Keratinocyte (primary cell): ENCODE data around the gene NUBP2. TPM values are rescaled to one million over a fixed set of nuclear protein-coding genes. Genes with fewer than 3 reads are reported as not detected.

ENCODE experiments used
- DNase-seq: peaks from one replicate; pipeline ENCODE4 v3.0.0-alpha.2; 2011; ENCODE audit warnings: low read depth, missing footprints, low spot score
- FAIRE-seq: peaks from 2 replicates; lab custom pipeline; 2011; peaks lifted over from hg19 to GRCh38; lab: Jason Lieb, UNC
- H2AFZ ChIP-seq: 2 replicates; pipeline ENCODE4 v1.6.0; 2012; ENCODE audit warnings: low read length, control low read depth, inconsistent platforms; ENCODE audit not compliant: control insufficient read depth
- H3K27ac ChIP-seq: 2 replicates; pipeline ENCODE4 v1.5.1; 2011; ENCODE audit warnings: low read length; ENCODE audit not compliant: control insufficient read depth, insufficient read depth
- H3K27me3 ChIP-seq: 3 replicates; pipeline ENCODE4 v1.6.0; 2011; ENCODE audit warnings: low read length; ENCODE audit not compliant: control insufficient read depth, insufficient read depth; ENCODE audit errors: extremely low read depth
- H3K36me3 ChIP-seq, 2 experiments: 2 replicates in 1 of 2; 3 replicates in 1 of 2; pipeline ENCODE4 v1.5.1; 2011; ENCODE audit warnings: low read length in 2 of 2, mild to moderate bottlenecking in 1 of 2; ENCODE audit not compliant: control insufficient read depth in 2 of 2, insufficient read depth in 2 of 2; ENCODE audit errors: extremely low read depth in 1 of 2
- H3K4me1 ChIP-seq: 3 replicates; pipeline ENCODE4 v1.5.1; 2011; ENCODE audit warnings: low read length; ENCODE audit not compliant: control insufficient read depth, insufficient read depth; ENCODE audit errors: extremely low read depth
- H3K4me2 ChIP-seq: 3 replicates; pipeline ENCODE4 v1.6.0; 2011; ENCODE audit warnings: low read depth, low read length; ENCODE audit not compliant: control insufficient read depth, insufficient read depth; ENCODE audit errors: extremely low read depth
- H3K4me3 ChIP-seq, 3 experiments: fragments of 200-600 bp in 1 of 3; sonication (generic) in 1 of 3; 2 replicates in 2 of 3; 3 replicates in 1 of 3; pipeline ENCODE4 v1.5.1; 2011 to 2016; ENCODE audit warnings: low read length in 3 of 3, mild to moderate bottlenecking in 3 of 3, control low read depth in 2 of 3, inconsistent platforms in 1 of 3, low read depth in 1 of 3, mixed read lengths in 1 of 3, mixed run types in 1 of 3, moderate library complexity in 1 of 3; ENCODE audit not compliant: control insufficient read depth in 2 of 3, insufficient read depth in 2 of 3; ENCODE audit errors: extremely low read depth in 1 of 3
- H3K79me2 ChIP-seq: 2 replicates; pipeline ENCODE4 v1.6.0; 2012; ENCODE audit warnings: low read length; ENCODE audit not compliant: control insufficient read depth, insufficient read depth
- H3K9ac ChIP-seq: 3 replicates; pipeline ENCODE4 v1.6.0; 2011; ENCODE audit warnings: low read length; ENCODE audit not compliant: control insufficient read depth, insufficient read depth; ENCODE audit errors: extremely low read depth
- H3K9me1 ChIP-seq: 3 replicates; pipeline ENCODE4 v1.6.0; 2011; ENCODE audit warnings: low read length; ENCODE audit not compliant: control insufficient read depth, insufficient read depth; ENCODE audit errors: extremely low read depth
- H3K9me3 ChIP-seq: 2 replicates; pipeline ENCODE4 v1.5.1; 2012; ENCODE audit warnings: low read depth, low read length; ENCODE audit not compliant: control insufficient read depth
- H4K20me1 ChIP-seq: 3 replicates; pipeline ENCODE4 v1.6.0; 2011; ENCODE audit warnings: low read length; ENCODE audit not compliant: control insufficient read depth, insufficient read depth; ENCODE audit errors: extremely low read depth
- CTCF ChIP-seq, 3 experiments: IDR thresholded peaks in 1 of 3; conservative IDR thresholded peaks in 1 of 3; optimal IDR thresholded peaks in 1 of 3; 2 replicates in 2 of 3; 3 replicates in 1 of 3; pipeline versions ENCODE3 to v1.5.1; 2011; ENCODE audit warnings: low read length in 3 of 3, mild to moderate bottlenecking in 3 of 3, moderate library complexity in 2 of 3, control low read depth in 1 of 3, inconsistent platforms in 1 of 3; ENCODE audit not compliant: insufficient read depth in 2 of 3; ENCODE audit errors: extremely low read depth in 1 of 3
- EZH2 ChIP-seq: IDR thresholded peaks from one replicate; pipeline ENCODE4 v1.6.1; 2012; ENCODE audit warnings: inconsistent platforms, mild to moderate bottlenecking, low read length, moderate library complexity
- dilution Hi-C: fragments of 300-500 bp; cut with MboI; formaldehyde crosslinking; loops from one replicate; pipeline ENCODE4 v1.7.0; 2020; ENCODE audit warnings: low sequenced_read_pairs; ENCODE audit not compliant: extremely low pct_ligation_motif_present
- polyA plus RNA-seq, 5 experiments: library from polyadenylated mRNA; depleted of rRNA in 3 of 5; stranded (reverse) in 3 of 5; stranded (forward) in 1 of 5; unstranded in 1 of 5; fragments of >200 nt; gene quantifications; 1 replicate in 1 of 5; 2 replicates in 3 of 5; 3 replicates in 1 of 5; pipeline versions ENCODE4 v1.2.1 to v1.2.3, GENCODE V29; 2011 to 2012; ENCODE audit warnings: missing spikeins in 2 of 5, low read depth in 1 of 5, low replicate concordance in 1 of 5

Gene NUBP2
- polyA plus RNA-seq, 1 donor (not counting 4 experiments of a cell fraction or from before 2014, with no cell fraction given), result 24.4 TPM

- Histone ChIP-seq H3K4me1 (peaks cover 19% of the 10 kb centered on the region), H3K27me3 (no peaks in the 10 kb centered on the region), H3K4me2 (no peak overlapping the region), H3K79me2 (no peaks in the 10 kb centered on the region), H3K9me3 (no peaks in the 10 kb centered on the region), H2AFZ (no peak overlapping the region), H3K4me3 (no peak overlapping the region), H3K9ac (no peak overlapping the region), H3K27ac (no peak overlapping the region), H3K36me3 (peaks cover 14 to 31% of the 10 kb centered on the region in 2 experiments), H4K20me1 (no peaks in the 10 kb centered on the region), H3K9me1 (peaks cover 2% of the 10 kb centered on the region)
- FAIRE-seq, result no peak
- no peak for DNase-seq
- dilution Hi-C loops, result no loop called here
- TF ChIP-seq EZH2, result no peak
- no peak for TF ChIP-seq CTCF (optimal IDR thresholded peaks at IDR 0.05 in 1 of 3, IDR thresholded peaks at IDR 0.05 in 1 of 3, conservative IDR thresholded peaks at IDR 0.05 in 1 of 3; ENCODE audit: extremely low read depth in 1 of 3, insufficient read depth in 2 of 3, low read length in 3 of 3)
Observed at GRCh38 chr16:1752853-1753252, 29.9 kb upstream of the NUBP2 start.

- no peak for TF ChIP-seq EZH2
- TF ChIP-seq CTCF (optimal IDR thresholded peaks at IDR 0.05 in 1 of 3, IDR thresholded peaks at IDR 0.05 in 1 of 3, conservative IDR thresholded peaks at IDR 0.05 in 1 of 3; ENCODE audit: extremely low read depth in 1 of 3, insufficient read depth in 2 of 3, low read length in 3 of 3), result no peak
- H3K4me3 ChIP-seq, result no peak overlapping the region
- H2AFZ ChIP-seq, result no peak overlapping the region
- dilution Hi-C loops, result no loop called here
- H3K4me1 ChIP-seq, result peaks cover 19% of the 10 kb centered on the region
- peak overlapping the region; percentile 64 for H3K9ac ChIP-seq
- peaks cover 9 to 23% of the 10 kb centered on the region in 2 experiments for H3K36me3 ChIP-seq
- no peaks in the 10 kb centered on the region for H3K9me3 ChIP-seq
- peaks cover 2% of the 10 kb centered on the region for H3K9me1 ChIP-seq
- no peaks in the 10 kb centered on the region for H3K79me2 ChIP-seq
- H4K20me1 ChIP-seq, result no peaks in the 10 kb centered on the region
- no peak for FAIRE-seq
- H3K27me3 ChIP-seq, result no peaks in the 10 kb centered on the region
- H3K27ac ChIP-seq, result peak overlapping the region; percentile 78
- H3K4me2 ChIP-seq, result no peak overlapping the region
- no peak for DNase-seq
Observed at GRCh38 chr16:1754204-1754603, 28.6 kb upstream of the NUBP2 start.
